Mesenchymal stem cell (in vitro differentiated cells and primary cell): ENCODE measurements around the gene SIAH3.

ENCODE experiments used
- DNase-seq: peaks from one replicate; pipeline ENCODE4 v3.0.0-alpha.2; 2013
- H2AFZ ChIP-seq: one replicate; pipeline ENCODE4 v1.6.1; 2013; ENCODE audit warnings: low read depth, mild to moderate bottlenecking, control low read depth, inconsistent platforms, low read length, moderate library complexity
- H2AK5ac ChIP-seq: 2 replicates; pipeline ENCODE4 v1.6.1; 2013; ENCODE audit warnings: low read length, moderate library complexity, mild to moderate bottlenecking, inconsistent platforms; ENCODE audit not compliant: severe bottlenecking
- H2BK120ac ChIP-seq: one replicate; pipeline ENCODE4 v1.6.1; 2013; ENCODE audit warnings: low read depth, mild to moderate bottlenecking, inconsistent platforms, low read length, moderate library complexity
- H2BK12ac ChIP-seq, 2 experiments: one replicate each; pipeline ENCODE4 v1.6.1; 2013; ENCODE audit warnings: inconsistent platforms in 2 of 2, low read length in 2 of 2, mild to moderate bottlenecking in 2 of 2, moderate library complexity in 2 of 2, control low read depth in 1 of 2
- H2BK15ac ChIP-seq: one replicate; pipeline ENCODE4 v1.6.1; 2013; ENCODE audit warnings: mild to moderate bottlenecking, low read depth, inconsistent platforms; ENCODE audit not compliant: poor library complexity, severe bottlenecking
- H2BK5ac ChIP-seq: 2 replicates; pipeline ENCODE4 v1.6.1; 2013; ENCODE audit warnings: low read depth, mild to moderate bottlenecking, low read length, control low read depth, inconsistent platforms; ENCODE audit not compliant: poor library complexity, severe bottlenecking
- H3K14ac ChIP-seq, 2 experiments: one replicate each; pipeline ENCODE4 v1.6.1; 2013; ENCODE audit warnings: inconsistent platforms in 2 of 2, low read length in 2 of 2, control low read depth in 1 of 2, mild to moderate bottlenecking in 1 of 2, moderate library complexity in 1 of 2
- H3K18ac ChIP-seq, 2 experiments: one replicate each; pipeline ENCODE4 v1.6.1; 2013; ENCODE audit warnings: inconsistent platforms in 2 of 2, low read length in 2 of 2, control low read depth in 1 of 2, low read depth in 1 of 2, mild to moderate bottlenecking in 1 of 2
- H3K23ac ChIP-seq, 2 experiments: one replicate each; pipeline ENCODE4 v1.6.1; 2013; ENCODE audit warnings: inconsistent platforms in 2 of 2, low read length in 2 of 2, mild to moderate bottlenecking in 2 of 2, moderate library complexity in 2 of 2, control low read depth in 1 of 2
- H3K27ac ChIP-seq: 2 replicates; pipeline ENCODE4 v1.5.1; 2013; ENCODE audit warnings: mild to moderate bottlenecking, moderate library complexity, low read length, control low read depth, inconsistent platforms; ENCODE audit not compliant: poor library complexity, severe bottlenecking
- H3K27me3 ChIP-seq, 2 experiments: 2 replicates each; pipeline versions ENCODE4 v1.6.1 to v1.7.0; 2013; ENCODE audit warnings: low read length in 2 of 2, mild to moderate bottlenecking in 2 of 2, moderate library complexity in 2 of 2, control low read depth in 1 of 2, inconsistent platforms in 1 of 2; ENCODE audit not compliant: control insufficient read depth in 1 of 2, insufficient read depth in 1 of 2
- H3K36me3 ChIP-seq, 2 experiments: 2 replicates each; pipeline versions ENCODE4 v1.6.1 to v1.7.0; 2013; ENCODE audit warnings: low read length in 2 of 2, control low read depth in 1 of 2, inconsistent platforms in 1 of 2, low read depth in 1 of 2, mild to moderate bottlenecking in 1 of 2; ENCODE audit not compliant: insufficient read depth in 2 of 2, control insufficient read depth in 1 of 2
- H3K4ac ChIP-seq, 2 experiments: one replicate each; pipeline ENCODE4 v1.6.1; 2013; ENCODE audit warnings: inconsistent platforms in 2 of 2, low read length in 2 of 2, mild to moderate bottlenecking in 2 of 2, moderate library complexity in 2 of 2, control low read depth in 1 of 2, low read depth in 1 of 2
- H3K4me1 ChIP-seq: 2 replicates; pipeline ENCODE4 v1.6.1; 2013; ENCODE audit warnings: low read depth, low read length, control low read depth; ENCODE audit not compliant: control insufficient read depth, insufficient read depth
- H3K4me2 ChIP-seq: 2 replicates; pipeline ENCODE4 v1.6.1; 2013; ENCODE audit warnings: low read length, mild to moderate bottlenecking, inconsistent platforms; ENCODE audit not compliant: poor library complexity, severe bottlenecking
- H3K4me3 ChIP-seq, 2 experiments: 2 replicates each; pipeline versions ENCODE4 v1.5.1 to v1.7.0; 2013; ENCODE audit warnings: low read length in 2 of 2, mild to moderate bottlenecking in 2 of 2, control low read depth in 1 of 2, low read depth in 1 of 2; ENCODE audit not compliant: insufficient read depth in 1 of 2
- H3K79me1 ChIP-seq: replicated peaks from 2 replicates; pipeline ENCODE4 v1.6.1; 2013; ENCODE audit warnings: mild to moderate bottlenecking, control low read depth, low read length, inconsistent platforms; ENCODE audit not compliant: poor library complexity, severe bottlenecking
- H3K9ac ChIP-seq: 2 replicates; pipeline ENCODE4 v1.7.0; 2013; ENCODE audit warnings: mild to moderate bottlenecking, low read length, moderate library complexity
- H3K9me3 ChIP-seq: 2 replicates; pipeline ENCODE4 v1.7.0; 2013; ENCODE audit warnings: mild to moderate bottlenecking, low read length; ENCODE audit not compliant: control insufficient read depth
- H4K8ac ChIP-seq: one replicate; pipeline ENCODE4 v1.6.1; 2013; ENCODE audit warnings: inconsistent platforms, mild to moderate bottlenecking, low read length, moderate library complexity
- H4K91ac ChIP-seq: one replicate; pipeline ENCODE4 v1.6.1; 2013; ENCODE audit warnings: mild to moderate bottlenecking, low read length, inconsistent platforms
- WGBS: methylation state at CpG from one replicate; pipeline ENCODE4 v1.1.7; 2013; ENCODE audit warnings: mixed read lengths; 5-methylcytosine and 5-hydroxymethylcytosine counted together

Gene SIAH3

GRCh38 chr13:45800485-45800884, 51.1 kb downstream of the SIAH3 start:
- Histone ChIP-seq H3K4me1 (no peaks in the 10 kb centered on the region), H3K23ac (no peak overlapping the region), H3K9ac (no peak overlapping the region), H2BK15ac (no peak overlapping the region), H2BK12ac (no peak overlapping the region), H3K27ac (no peak overlapping the region), H2AK5ac (no peak overlapping the region), H3K4ac (no peak overlapping the region), H2AFZ (no peak overlapping the region), H3K14ac (no peak overlapping the region), H3K79me1 (no peaks in the 10 kb centered on the region), H3K9me3 (peaks cover 1% of the 10 kb centered on the region), H4K8ac (no peak overlapping the region), H3K4me2 (no peak overlapping the region), H3K36me3 (no peaks in the 10 kb centered on the region), H2BK5ac (no peak overlapping the region), H3K4me3 (no peak overlapping the region), H2BK120ac (no peak overlapping the region), H3K18ac (no peak overlapping the region), H4K91ac (no peak overlapping the region), H3K27me3 (peaks cover 6 to 33% of the 10 kb centered on the region in 2 experiments)
- 61% methylated on average over 4 of the region's 5 CpGs for WGBS
- no peak for DNase-seq

GRCh38 chr13:45799451-45799850, 52.1 kb downstream of the SIAH3 start:
- Histone ChIP-seq H3K36me3 (no peaks in the 10 kb centered on the region), H2BK15ac (no peak overlapping the region), H3K79me1 (no peaks in the 10 kb centered on the region), H3K27me3 (peaks cover 6 to 37% of the 10 kb centered on the region in 2 experiments), H2AK5ac (no peak overlapping the region), H3K23ac (no peak overlapping the region), H2BK12ac (no peak overlapping the region), H3K4ac (no peak overlapping the region), H3K9me3 (peaks cover 4% of the 10 kb centered on the region), H3K9ac (no peak overlapping the region), H4K8ac (no peak overlapping the region), H2AFZ (no peak overlapping the region), H3K4me1 (no peaks in the 10 kb centered on the region), H3K4me2 (no peak overlapping the region), H3K27ac (no peak overlapping the region), H4K91ac (no peak overlapping the region), H3K14ac (no peak overlapping the region), H2BK120ac (no peak overlapping the region), H2BK5ac (no peak overlapping the region), H3K4me3 (no peak overlapping the region), H3K18ac (no peak overlapping the region)
- no peak for DNase-seq
- WGBS, result 94% methylated on average over 3 of the region's 3 CpGs

- H2BK120ac ChIP-seq, result no peak overlapping the region
- H3K4ac ChIP-seq, result no peak overlapping the region
- no peak overlapping the region for H2AFZ ChIP-seq
- H2BK15ac ChIP-seq, result no peak overlapping the region
- no peak overlapping the region for H3K23ac ChIP-seq
- no peak overlapping the region for H4K91ac ChIP-seq
- no peaks in the 10 kb centered on the region for H3K36me3 ChIP-seq
- no peak overlapping the region for H2AK5ac ChIP-seq
- 95% methylated on average over 1 of the region's 3 CpGs for WGBS
- H3K4me1 ChIP-seq, result no peaks in the 10 kb centered on the region
- H2BK5ac ChIP-seq, result no peak overlapping the region
- H3K27ac ChIP-seq, result no peak overlapping the region
- no peak overlapping the region for H2BK12ac ChIP-seq
- no peak overlapping the region for H4K8ac ChIP-seq
- no peaks in the 10 kb centered on the region for H3K79me1 ChIP-seq
- no peak for DNase-seq
- peaks cover 7 to 37% of the 10 kb centered on the region in 2 experiments for H3K27me3 ChIP-seq
- no peak overlapping the region for H3K4me2 ChIP-seq
- H3K14ac ChIP-seq, result no peak overlapping the region
- no peak overlapping the region for H3K4me3 ChIP-seq
- H3K9me3 ChIP-seq, result peaks cover 4% of the 10 kb centered on the region
- H3K9ac ChIP-seq, result no peak overlapping the region
- no peak overlapping the region for H3K18ac ChIP-seq
Measured at GRCh38 chr13:45798851-45799250, 52.7 kb downstream of the SIAH3 start.

- H3K9me3 ChIP-seq, result peaks cover 9% of the 10 kb centered on the region
- H2BK12ac ChIP-seq, result no peak overlapping the region
- no peak overlapping the region for H3K23ac ChIP-seq
- no peak overlapping the region for H3K4me2 ChIP-seq
- H2AK5ac ChIP-seq, result no peak overlapping the region
- no peak overlapping the region for H4K91ac ChIP-seq
- DNase-seq, result no peak
- no peak overlapping the region for H4K8ac ChIP-seq
- no peaks in the 10 kb centered on the region for H3K36me3 ChIP-seq
- no peak overlapping the region for H2BK5ac ChIP-seq
- no peak overlapping the region for H3K27ac ChIP-seq
- H3K14ac ChIP-seq, result no peak overlapping the region
- no peaks in the 10 kb centered on the region for H3K4me1 ChIP-seq
- H3K79me1 ChIP-seq, result no peaks in the 10 kb centered on the region
- no peak overlapping the region for H3K4ac ChIP-seq
- no peak overlapping the region for H3K9ac ChIP-seq
- H3K18ac ChIP-seq, result no peak overlapping the region
- H3K27me3 ChIP-seq, result peaks cover 18 to 47% of the 10 kb centered on the region in 2 experiments
- H2BK120ac ChIP-seq, result no peak overlapping the region
- WGBS, result 84% methylated on average over 11 of the region's 11 CpGs
- H2AFZ ChIP-seq, result no peak overlapping the region
- no peak overlapping the region for H2BK15ac ChIP-seq
- H3K4me3 ChIP-seq, result no peak overlapping the region
Measured at GRCh38 chr13:45796426-45797235, 54.9 kb downstream of the SIAH3 start.
